Suppressor macrophage treated with lipopolysaccharide for 1 hour (primary cell): Measurements from ENCODE around the gene COL6A1.

Experiments
- DNase-seq, 3 donors: peaks; one replicate each; pipeline ENCODE4 v3.0.0-alpha.2; 2020 to 2022

COL6A1 gene

DNA sequence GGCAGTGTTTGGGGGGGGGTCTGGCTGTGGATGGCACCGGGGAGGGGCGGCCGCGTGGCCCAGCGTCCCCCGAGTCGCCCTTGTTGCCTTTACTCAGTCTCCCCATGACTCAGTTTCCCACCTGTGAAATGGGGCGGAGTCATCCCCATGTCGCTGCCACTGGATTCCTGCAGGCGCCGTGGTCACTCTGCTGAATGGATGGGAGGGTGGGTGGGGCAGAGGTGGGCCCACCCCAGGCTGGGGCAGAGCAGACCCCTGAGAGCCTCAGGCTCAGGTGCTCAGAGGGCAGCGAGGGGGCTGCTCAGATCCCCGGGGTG lies 2.0 kb downstream of the COL6A1 start:
- no peak for DNase-seq

DNA sequence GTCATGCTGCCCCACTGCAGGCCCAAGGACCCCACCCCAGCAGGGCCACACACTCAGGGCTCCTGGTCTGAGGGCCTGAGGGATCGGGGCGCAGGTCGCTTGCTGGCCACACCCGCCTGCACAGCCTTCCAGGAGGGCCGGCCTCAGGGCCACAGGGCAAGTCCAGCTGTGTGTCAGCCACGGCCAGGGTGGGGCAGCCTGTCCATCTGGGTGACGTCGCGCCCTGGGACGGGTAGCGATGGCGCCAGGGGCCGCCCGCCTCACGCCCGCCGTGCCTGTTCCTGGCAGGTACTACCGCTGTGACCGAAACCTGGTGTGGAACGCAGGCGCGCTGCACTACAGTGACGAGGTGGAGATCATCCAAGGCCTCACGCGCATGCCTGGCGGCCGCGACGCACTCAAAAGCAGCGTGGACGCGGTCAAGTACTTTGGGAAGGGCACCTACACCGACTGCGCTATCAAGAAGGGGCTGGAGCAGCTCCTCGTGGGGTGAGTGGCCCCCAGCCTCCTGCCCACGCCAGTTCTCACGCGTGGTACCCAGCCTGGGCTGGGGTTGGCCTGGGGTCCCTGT lies 2.5 kb downstream of the COL6A1 start:
- DNase-seq, result no peak

DNA sequence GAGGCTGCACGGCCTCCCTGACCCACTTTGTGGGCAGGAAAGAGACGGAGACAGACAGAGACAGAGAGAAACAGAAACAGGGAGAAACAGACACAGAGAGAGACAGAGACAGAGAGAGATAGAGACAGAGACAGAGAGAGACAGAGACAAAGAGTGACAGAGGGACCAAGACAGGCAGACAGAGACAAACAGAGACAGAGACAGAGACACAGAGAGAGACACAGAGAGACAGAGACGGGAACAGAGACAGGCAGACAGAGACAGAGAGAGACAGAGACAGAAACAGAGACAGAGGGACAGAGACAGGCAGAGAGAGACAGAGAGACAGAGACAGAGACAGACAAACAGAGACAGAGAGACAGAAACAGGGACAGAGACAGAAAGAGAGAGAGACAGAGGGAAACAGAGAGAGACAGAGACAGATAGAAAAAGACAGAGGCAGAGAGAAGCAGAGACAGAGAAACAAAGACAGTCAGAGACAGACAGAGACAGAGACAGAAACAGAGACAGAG lies 3.1 kb downstream of the COL6A1 start:
- DNase-seq, result peak in 1 of 3 donors; percentile 11

DNA sequence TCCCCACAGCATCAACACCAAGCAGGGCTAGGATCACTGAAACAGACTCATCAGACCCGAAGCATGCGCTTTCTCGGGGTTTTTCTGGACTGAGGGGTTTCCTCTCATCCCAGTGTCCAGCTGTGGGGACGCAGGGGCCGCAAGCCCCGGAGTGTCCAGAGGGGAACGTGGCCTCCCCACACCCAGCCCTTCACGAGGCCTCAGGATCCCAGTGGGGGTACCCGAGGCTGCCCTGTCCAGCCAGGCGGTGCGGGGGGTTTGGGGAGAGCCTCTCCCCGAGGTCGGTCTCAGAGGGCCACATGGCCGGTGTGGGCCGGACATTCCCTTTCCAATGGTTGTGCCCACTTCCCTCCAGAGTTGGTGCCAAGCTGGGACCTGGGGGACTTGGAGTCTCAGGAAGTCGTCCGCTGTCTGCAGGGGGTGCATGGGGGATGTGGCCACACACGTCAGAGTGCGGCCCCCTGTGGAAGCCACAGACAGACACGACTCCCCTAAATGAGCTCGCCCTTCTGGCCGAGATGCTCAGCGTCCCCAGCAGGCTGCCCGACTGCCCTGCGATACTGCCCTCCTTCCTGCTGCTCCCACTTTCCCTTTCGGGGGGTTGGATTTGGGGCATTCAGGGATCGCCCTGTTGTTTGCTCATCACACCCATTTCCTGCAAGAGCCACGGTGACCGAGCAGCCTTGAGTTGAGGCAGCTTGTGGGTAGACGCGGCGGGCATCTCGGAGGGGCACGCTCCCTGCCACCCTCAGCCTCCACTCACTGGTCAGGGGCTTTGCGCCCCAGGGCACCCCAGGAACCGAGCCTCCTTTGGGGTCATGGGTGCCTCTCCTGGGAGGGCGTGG lies 4.1 kb downstream of the COL6A1 start:
- no peak for DNase-seq

DNA sequence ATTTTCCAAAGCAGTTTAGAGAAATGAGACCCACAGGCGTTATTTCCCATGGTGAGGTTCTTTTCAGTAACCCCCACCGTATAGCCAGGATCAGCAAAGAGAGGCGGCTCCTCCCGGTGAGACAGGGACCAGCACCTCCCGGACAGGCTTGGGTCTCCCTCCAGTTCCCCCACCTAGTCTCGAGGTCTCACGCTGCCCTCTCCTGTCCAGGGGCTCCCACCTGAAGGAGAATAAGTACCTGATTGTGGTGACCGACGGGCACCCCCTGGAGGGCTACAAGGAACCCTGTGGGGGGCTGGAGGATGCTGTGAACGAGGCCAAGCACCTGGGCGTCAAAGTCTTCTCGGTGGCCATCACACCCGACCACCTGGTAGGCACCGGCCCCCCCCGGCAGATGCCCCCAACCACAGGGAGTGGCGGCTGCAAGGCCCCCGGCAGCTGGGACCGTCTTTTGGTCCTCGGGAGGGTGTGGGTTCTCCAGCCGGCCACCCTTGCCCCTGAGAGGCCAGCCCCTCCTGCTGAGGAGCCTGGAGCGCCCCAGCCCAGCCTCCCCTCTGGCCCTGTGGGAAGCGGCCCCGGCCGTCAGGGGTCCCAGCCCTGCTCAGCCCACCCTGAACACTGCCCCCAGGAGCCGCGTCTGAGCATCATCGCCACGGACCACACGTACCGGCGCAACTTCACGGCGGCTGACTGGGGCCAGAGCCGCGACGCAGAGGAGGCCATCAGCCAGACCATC lies 4.9 kb downstream of the COL6A1 start:
- DNase-seq, result no peak

DNA sequence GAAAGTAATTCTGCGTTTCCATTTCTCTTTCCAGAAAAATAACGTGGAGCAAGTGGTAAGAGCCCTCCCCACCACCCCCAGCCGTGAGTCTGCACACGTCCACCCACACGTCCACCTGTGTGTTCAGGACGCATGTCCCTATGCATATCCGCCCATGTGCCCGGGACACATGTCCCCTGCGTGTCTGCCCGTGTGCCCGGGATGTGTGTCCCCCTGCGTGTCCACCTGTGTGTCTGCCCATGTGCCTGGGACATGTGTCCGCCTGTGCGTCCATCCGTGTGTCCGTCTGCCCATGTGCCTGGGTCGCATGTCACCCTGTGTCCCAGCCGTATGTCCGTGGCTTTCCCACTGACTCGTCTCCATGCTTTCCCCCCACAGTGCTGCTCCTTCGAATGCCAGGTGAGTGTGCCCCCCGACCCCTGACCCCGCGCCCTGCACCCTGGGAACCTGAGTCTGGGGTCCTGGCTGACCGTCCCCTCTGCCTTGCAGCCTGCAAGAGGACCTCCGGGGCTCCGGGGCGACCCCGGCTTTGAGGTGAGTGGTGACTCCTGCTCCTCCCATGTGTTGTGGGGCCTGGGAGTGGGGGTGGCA lies 5.6 kb downstream of the COL6A1 start:
- no peak for DNase-seq

DNA sequence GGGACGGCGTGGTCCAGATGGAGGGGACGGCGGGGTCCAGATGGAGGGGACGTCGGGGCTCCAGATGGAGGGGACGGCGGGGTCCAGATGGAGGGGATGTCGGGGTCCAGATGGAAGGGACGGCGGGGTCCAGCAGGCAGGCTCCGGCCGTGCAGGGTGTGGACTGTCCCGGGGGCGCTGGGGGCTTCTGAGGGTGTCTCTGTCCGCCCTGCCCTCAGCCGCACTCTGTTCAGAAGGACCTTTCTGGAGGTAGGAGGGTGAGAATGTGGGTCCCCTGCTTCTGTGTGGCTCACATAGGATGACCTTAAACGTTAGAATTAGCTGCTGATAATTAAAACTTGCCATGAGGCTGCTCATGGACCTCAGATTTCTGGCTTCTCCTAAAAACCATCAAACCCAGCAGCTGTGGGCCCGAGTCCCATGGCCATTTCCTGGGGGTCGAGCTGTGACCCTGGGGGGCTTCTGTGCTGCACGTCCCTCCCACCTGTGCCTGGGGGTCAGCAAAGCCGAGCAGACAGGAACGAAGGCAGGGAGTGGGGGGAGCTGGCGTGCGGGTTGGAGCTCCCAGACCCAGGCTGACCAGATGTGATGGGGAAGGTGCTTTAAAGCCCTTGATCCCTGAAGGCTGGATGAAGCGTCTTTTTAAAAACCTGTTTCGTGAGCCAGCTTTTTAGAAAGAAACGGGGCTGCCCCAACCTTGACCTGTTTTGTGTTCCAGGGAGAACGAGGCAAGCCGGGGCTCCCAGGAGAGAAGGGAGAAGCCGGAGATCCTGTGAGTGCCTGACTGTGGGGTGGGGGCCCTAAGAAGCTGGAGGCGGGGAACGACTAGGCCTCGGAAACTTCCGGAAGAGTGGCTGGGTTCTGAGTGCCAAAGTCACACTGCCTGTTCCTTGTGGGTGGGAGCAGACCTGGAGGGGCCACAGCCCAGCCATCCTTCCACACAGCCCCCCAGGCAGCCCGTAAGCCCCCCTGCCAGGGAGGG lies 7.1 kb downstream of the COL6A1 start:
- no peak for DNase-seq

DNA sequence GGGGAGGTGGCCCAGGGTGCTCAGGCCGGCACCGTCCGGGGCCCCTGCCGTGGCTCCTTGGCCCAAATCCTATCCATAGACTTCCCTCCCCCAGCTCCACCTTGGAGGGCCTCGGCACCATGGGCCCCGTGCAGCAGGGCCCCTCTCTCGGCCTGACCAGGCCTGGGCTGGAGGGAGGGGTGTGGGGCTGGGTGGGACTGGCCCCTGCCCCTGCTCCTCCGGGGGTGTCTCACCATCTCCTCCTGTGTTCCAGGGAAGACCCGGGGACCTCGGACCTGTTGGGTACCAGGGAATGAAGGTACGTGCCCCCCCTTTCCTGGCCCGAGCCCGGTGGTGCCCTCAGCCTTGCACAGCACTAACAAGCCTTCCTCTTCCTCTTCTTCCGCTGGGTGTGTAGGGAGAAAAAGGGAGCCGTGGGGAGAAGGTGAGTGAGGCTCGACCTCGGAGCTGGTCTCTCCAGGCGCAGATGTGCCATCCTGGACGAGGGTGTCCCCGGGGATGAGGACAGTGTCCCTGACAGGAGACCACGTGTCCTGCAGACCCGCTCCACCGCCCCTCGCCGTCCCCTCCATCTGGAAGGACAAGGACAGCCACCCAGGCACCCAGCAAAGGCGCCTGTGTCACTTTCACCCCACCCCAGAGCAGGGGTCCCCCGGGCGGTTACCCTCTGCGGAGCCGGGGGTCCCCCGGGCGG lies 7.9 kb downstream of the COL6A1 start:
- DNase-seq, result no peak

DNA sequence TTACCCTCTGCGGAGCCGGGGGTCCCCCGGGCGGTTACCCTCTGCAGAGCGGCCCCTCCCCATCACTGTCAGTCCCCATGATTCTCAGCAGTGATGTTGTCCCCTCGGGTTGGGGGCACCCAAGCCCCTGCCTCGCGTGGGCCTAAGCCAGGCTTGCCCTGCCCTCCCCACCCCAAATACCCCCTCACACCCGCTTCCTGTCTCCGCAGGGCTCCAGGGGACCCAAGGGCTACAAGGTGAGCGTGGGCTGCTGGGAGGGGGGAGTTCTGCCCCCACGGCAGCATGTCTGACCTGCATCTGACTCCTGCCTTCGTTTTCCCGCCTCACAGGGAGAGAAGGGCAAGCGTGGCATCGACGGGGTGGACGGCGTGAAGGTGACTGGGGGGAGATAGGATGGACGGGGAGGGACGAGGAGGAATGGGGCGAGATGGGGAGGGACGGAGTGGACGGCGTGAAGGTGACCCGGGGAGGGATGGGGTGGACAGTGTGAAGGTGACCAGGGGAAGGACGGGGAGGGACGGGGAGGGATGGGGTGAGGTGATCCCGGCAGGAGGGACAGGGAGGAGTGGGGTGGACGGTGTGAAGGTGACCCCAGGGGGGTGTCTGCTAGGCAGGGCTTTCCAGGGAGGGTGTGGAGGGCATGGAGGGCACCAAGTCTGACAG lies 8.6 kb downstream of the COL6A1 start:
- DNase-seq, result no peak

DNA sequence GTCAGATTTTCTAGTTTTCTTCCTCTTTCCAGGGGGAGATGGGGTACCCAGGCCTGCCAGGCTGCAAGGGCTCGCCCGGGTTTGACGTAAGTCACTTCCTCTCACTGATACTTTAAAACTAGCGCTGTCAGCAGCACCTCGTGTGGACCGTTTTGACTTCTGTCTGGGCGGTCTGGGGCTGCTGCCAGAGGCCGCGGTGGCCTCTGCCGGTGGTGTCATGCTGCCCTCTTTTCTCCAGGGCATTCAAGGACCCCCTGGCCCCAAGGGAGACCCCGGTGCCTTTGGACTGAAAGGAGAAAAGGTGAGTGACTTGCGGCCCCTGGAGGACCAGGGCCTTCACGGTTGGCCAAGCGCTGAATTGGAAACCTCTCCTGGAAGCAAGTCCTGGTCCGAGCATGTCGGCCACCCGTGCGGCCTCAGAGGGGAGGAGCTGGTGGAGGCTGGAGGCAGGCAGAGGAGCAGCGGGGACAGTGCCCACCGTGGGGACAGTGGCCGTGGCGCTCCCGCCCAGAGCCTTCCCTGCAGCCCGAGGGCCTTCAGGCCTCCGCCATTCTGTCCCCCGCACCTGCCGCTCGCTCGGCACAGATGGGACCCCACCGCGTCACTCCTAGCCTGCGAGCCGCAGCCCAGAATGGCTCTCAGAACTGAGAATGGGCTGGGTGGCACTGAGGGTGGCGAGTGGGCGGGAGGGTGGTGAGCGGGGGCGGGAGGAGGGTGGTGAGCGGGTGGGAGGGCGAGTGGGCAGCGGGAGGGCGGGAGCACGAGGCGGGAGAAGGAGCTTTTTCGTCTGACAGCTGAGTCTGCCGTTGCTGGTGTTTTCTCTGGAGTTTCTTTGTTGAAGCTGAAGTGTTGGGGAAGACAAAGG lies 9.4 kb downstream of the COL6A1 start:
- DNase-seq, result no peak

DNA sequence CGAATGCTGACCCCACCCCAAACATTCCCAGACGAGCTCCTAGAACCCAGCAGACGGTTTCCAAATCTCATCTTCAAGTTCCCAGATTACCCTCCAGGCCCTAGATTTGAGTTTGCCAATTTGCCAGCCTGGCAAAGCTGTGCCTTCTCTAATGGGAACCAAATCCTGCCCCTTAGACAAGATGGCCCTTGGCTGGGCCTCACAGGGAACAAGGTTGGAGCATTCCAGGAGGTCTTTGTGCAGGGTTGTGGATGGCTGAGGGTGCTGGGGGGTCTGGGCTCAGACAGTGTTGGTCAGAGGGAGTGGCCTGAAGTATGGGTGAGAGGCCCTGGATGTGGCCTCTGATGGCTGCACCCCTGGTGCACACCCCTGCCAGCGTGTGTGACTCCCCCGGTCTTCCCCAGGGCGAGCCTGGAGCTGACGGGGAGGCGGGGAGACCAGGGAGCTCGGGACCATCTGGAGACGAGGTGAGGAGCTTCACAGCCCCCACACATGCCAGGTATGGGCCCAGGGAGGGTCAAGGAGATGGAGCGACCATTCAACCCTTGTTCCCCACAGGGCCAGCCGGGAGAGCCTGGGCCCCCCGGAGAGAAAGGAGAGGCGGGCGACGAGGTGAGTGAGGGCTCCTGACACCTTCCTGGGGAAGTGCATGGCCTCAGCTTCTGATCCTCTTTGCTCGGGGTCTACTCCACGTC lies 10.2 kb downstream of the COL6A1 start:
- no peak for DNase-seq

DNA sequence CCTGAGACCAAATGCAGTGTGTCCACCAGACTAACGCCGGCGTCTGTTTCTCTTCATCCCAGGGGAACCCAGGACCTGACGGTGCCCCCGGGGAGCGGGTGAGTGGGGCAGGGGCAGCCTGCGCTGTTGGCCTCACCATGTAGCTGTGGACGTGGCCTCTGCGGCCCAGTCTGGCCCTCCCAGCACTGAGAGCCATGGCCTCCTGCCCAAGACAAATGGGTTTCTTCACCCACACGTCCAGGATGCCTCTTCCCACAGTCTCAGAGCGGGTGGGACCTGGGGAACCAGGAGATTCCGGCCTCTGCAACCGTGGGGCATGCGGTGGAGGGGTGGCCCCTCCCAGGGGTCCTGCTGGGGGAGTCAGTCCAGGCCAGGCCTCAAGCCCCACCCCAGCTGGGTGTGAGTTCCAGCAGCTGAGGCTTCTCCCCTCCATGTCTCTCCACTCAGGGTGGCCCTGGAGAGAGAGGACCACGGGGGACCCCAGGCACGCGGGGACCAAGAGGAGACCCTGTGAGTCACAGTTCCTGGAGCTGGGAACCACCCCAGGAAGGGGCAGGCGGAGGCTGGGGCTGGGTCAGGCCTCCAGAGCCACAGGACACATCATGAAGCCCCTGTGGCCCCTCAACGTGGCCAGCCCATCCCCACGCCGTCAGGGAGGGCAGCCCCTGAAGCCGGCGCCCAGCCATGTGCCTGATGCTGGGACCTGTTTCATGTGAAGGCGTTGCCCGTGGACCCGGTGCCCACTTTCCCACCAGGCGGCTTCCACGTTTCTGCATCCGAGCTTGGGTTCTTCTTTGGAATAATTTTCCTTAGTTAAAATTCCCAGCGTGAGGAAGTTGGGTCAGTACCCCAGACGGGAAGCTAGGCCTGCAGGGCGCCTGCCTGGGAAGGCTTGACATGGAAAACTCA lies 11.0 kb downstream of the COL6A1 start:
- no peak for DNase-seq

DNA sequence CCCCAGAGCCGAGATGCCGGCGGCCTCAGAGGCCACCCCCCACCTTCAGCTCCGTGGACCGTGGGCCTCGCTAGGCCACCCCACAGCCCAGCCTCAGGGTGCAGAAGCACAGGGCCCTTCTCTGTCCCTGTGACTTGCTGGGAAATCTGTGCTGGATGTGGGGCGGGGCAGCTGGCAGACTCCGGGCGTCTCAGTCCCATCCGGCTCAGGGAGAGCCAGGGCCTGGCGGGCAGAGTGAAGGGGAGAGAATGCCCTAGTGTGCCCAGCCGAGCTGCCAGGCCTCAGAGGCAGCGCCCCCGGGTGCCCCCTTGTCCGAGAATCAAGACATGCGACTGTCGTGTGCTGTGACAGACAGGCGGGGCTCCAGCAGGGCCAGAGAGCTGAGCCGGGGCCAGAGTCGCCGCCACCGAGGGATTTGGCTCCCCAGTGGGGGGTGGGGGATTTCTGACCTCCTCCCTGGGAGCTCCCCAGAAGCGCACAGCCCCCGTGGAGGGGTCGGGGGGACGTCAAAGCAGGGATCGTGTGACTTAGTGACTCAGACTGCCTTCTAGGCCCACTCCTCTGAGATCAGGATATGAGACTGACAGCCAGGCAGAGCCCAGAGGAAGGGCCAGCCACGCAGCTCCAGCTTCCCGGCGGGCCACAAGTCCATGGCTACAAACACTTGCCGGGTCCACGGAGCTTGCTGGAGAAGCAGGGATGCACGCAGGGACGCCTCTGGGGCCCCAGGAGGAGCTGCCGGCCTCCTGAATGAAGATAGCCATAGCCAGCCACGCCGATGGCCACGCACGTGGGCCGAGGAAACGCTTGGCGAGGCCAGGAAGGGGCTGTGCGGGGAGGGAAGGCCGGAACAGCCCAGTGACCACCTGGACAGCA lies 11.9 kb downstream of the COL6A1 start:
- no peak for DNase-seq

DNA sequence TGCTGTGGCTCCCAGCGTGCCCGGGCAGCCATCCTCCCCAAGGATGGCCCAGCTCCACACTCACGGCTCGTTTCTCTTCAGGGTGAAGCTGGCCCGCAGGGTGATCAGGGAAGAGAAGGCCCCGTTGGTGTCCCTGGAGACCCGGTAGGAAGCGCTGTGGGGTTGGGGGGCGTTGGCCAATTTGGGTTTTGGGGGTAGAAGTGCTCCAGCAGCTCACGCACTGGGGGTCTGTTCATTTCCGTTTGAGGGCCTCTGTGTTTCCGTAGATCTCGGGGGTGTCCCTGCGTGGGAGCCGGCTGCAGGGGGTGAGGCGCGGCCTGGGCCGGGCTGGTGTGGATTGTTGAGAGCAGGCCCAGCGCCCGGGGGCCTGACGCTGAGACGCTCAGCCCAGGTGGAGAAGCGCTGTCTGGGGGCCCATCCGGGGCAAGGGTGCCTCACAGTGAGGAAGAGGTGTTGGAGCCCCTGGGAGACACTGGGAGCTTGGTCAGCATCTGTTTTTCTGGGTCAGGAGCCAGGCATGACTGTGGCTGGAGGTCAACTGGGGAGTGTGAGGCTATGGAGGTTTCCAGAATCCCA lies 12.6 kb downstream of the COL6A1 start:
- DNase-seq, result no peak

DNA sequence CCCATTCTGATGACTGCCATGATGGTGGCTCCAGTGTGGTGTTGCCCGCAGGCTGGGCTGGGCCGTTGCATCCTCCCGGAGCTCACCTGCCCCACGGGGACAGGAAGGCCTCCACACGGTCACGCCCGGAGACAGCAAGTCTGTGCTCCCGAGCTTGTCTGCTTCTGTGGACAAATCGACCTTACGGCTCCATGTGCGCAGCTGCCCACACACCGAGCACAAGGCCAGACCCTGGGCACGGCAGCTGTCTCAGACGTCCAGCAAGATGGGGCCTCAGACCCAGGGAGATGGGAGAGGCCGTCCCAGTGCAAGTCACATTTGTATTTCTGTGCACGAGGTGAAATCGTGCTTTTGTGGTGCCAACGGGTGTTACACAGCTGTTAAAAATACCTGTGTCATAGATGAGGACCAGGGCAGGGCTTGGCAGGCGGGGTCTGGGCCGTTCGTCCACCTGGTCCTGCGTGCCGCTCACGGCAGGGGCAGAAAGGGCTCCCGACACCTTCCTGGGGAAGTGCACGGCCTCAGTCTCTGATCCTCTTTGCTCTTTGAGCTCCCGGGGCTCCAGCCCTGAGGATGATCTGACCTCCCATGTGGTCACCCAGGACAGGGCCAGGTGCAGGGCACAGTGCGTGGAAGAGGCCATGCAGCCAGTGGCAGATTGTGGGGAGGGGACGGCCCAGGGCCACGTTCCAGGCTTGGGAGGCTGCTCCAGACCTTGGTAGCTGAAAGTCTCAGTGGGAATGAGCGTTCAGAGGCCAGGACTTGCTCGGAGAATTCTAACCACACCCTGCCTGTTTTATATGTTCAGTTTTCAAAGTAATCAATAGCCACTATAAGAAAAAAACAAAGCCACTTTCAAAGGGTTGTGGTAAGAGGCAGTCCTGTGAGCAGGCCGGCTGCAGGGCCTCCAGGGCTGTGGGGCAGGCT lies 13.5 kb downstream of the COL6A1 start:
- no peak for DNase-seq

DNA sequence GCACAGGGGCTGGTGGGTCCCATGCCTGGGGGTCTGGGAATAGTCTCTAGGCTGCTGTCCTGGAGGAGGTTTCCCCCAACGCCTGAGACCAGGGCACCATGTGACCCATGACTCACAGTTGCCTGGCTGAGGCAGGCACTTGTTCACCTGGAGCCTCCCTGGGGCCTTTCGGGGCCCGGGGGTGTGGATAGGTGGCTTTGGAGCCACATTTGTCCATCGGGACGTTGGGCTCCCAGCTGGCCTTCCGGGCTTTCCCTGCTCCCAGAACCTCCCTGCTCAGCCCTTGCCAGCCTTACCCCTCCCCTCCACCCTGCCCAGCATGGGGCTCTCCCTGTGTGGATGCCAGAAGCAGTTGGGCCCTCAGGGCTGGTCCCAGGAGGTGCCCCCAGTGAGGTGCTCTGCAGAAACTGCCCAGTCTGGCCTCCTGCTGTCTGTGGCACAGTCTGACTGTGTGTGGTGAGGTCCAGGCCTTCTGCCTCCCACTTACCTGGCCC lies 14.2 kb downstream of the COL6A1 start:
- no peak for DNase-seq
